ENCODE data around the gene OGFOD3.

The OGFOD3 gene

DNA sequence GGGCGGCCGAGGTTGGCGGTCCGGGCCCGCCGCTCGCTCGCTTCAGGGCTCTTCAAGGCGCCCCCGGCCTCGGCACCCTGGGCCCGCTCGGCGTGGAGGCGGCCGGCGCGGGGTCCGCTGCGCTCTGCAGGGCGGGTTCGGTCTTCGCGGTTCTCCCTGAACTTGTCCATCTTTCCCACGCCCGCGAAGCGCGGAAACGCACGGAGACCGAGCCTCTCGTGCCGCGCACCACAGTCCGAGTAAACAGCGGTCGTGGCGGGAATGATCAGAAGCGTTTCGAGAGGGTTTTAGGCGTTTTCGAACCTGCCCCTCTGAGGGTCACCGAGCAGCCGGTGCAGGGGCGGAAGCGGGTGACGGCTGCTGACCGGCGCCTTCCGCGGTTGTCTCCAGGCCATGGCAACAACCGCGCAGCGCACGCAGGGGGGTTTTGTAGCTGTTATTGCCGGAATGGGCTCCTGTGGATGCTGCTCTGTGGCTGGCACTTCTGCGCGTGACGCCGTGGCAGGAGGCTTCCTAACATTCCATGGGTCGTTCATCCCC, 40.6 kb upstream of the OGFOD3 start:
- Histone ChIP-seq H3K27ac (ENCODE audit: low read depth, low read length) (no peak overlapping the region), H3K9ac (ENCODE audit: low read length) (peak overlapping the region; percentile 82), H3K27me3 (ENCODE audit: low read length) (no peaks in the 10 kb centered on the region), H3K9me3 (ENCODE audit: insufficient read depth, low read length) (no peaks in the 10 kb centered on the region), H3K4me2 (ENCODE audit: low read depth, low read length, poor library complexity, severe bottlenecking) (peak overlapping the region; percentile 97), H4K20me1 (ENCODE audit: low read depth, low read length) (no peaks in the 10 kb centered on the region), H3K9me2 (replicated peaks; ENCODE audit: insufficient read depth, low read length) (no peaks in the 10 kb centered on the region), H3K36me3 (ENCODE audit: low read length) (no peaks in the 10 kb centered on the region; the same call in 1 of the 2 replicates), H3K79me2 (ENCODE audit: insufficient read depth, low read length) (peaks cover 9% of the 10 kb centered on the region; the same call in 1 of the 2 replicates), H3K4me3 (ENCODE audit: insufficient read depth, low read length, poor library complexity, severe bottlenecking) (peak overlapping the region; percentile 98), H2AFZ (ENCODE audit: low read depth, low read length, severe bottlenecking) (peak overlapping the region; percentile 50), H3F3A (ENCODE audit: insufficient read depth) (no peaks in the 10 kb centered on the region)
- TF ChIP-seq, protein P1, sequence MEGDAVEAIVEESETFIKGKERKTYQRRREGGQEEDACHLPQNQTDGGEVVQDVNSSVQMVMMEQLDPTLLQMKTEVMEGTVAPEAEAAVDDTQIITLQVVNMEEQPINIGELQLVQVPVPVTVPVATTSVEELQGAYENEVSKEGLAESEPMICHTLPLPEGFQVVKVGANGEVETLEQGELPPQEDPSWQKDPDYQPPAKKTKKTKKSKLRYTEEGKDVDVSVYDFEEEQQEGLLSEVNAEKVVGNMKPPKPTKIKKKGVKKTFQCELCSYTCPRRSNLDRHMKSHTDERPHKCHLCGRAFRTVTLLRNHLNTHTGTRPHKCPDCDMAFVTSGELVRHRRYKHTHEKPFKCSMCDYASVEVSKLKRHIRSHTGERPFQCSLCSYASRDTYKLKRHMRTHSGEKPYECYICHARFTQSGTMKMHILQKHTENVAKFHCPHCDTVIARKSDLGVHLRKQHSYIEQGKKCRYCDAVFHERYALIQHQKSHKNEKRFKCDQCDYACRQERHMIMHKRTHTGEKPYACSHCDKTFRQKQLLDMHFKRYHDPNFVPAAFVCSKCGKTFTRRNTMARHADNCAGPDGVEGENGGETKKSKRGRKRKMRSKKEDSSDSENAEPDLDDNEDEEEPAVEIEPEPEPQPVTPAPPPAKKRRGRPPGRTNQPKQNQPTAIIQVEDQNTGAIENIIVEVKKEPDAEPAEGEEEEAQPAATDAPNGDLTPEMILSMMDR (IDR thresholded peaks at IDR 0.05; ENCODE audit: insufficient read depth, low read length, poor library complexity, severe bottlenecking): no peak
- TF ChIP-seq EZH2phosphoT487 (conservative IDR thresholded peaks at IDR 0.05; ENCODE audit: low read length): no peak

DNA sequence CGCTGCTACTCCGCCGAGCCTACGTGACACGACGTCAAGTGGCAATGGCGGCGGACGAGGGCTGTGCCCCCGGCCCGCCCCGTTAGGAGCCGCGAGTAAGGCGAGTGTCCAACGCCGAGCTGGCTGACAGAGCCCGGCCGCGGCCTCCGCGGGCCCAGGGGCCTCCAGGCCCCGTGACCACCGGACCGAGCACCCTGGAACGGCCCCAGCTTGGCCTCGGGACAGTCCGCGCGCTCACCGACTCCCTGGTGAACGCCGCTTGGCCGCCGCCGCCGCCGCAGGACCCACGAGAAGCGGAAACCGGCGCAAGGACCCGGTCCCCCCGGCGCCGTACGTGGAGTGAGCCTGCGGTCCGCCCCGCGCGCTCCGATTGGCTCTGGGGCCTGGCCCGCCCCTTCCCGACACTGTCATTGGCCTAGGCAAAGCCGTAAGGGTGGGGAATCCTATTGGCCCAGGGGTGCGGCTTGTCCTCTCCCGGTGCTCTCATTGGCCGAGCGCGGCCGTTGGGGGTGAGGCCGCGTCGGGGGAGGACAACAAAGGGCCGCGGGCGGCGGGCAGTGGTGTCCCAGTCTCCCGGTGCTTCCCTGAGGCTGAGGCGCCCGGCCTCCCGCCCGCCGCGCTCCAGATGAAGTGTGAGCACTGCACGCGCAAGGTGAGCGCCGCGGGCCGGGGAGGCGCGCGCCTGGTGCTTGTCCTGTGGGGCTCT, 39.9 kb upstream of the OGFOD3 start, which contains the start of gene NARF:
Gene NARF, plus strand, starts transcription at position 563 of the 706 bp plus-strand sequence. Its CDS starts 63 bp downstream, at position 626.
- H3K79me2 ChIP-seq (ENCODE audit: insufficient read depth, low read length): peaks cover 9% of the 10 kb centered on the region; the same call in 1 of the 2 replicates
- no peaks in the 10 kb centered on the region for H3K27me3 ChIP-seq (ENCODE audit: low read length)
- H3K27ac ChIP-seq (ENCODE audit: low read depth, low read length): peak within 1 kb of the TSS; percentile 86
- H2AFZ ChIP-seq (ENCODE audit: low read depth, low read length, severe bottlenecking): peak within 1 kb of the TSS; percentile 50
- TF ChIP-seq, protein P1 (IDR thresholded peaks at IDR 0.05; ENCODE audit: insufficient read depth, low read length, poor library complexity, severe bottlenecking): no peak
- TF ChIP-seq EZH2phosphoT487 (conservative IDR thresholded peaks at IDR 0.05; ENCODE audit: low read length): no peak
- peak within 1 kb of the TSS; percentile 97 for H3K4me2 ChIP-seq (ENCODE audit: low read depth, low read length, poor library complexity, severe bottlenecking)
- H3F3A ChIP-seq (ENCODE audit: insufficient read depth): no peaks in the 10 kb centered on the region
- H4K20me1 ChIP-seq (ENCODE audit: low read depth, low read length): no peaks in the 10 kb centered on the region
- no peaks in the 10 kb centered on the region for H3K9me2 ChIP-seq (replicated peaks; ENCODE audit: insufficient read depth, low read length)
- no peaks in the 10 kb centered on the region for H3K36me3 ChIP-seq (ENCODE audit: low read length)
- H3K9ac ChIP-seq (ENCODE audit: low read length): peak within 1 kb of the TSS; percentile 82
- H3K4me3 ChIP-seq (ENCODE audit: insufficient read depth, low read length, poor library complexity, severe bottlenecking): peak within 1 kb of the TSS; percentile 98
- no peaks in the 10 kb centered on the region for H3K9me3 ChIP-seq (ENCODE audit: insufficient read depth, low read length)

DNA sequence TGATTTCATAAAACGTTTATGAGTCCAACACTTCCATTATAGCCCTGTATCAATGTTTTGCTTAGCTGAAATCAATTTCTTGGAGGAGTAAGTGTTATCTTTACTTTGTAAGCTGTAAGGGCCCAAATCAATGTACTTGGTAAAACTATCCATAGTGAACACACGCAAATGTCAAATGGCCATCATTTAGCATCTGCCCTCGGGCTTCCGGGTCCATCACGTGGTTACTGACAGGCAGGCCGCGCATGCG, 39.5 kb upstream of the OGFOD3 start:
- Histone ChIP-seq H3K9me3 (ENCODE audit: insufficient read depth, low read length) (no peaks in the 10 kb centered on the region), H3K36me3 (ENCODE audit: low read length) (no peaks in the 10 kb centered on the region), H3K27ac (ENCODE audit: low read depth, low read length) (peak overlapping the region; percentile 86), H3K4me2 (ENCODE audit: low read depth, low read length, poor library complexity, severe bottlenecking) (peak overlapping the region; percentile 78), H3K9me2 (replicated peaks; ENCODE audit: insufficient read depth, low read length) (no peaks in the 10 kb centered on the region), H3K4me3 (ENCODE audit: insufficient read depth, low read length, poor library complexity, severe bottlenecking) (peak overlapping the region; percentile 98), H3F3A (ENCODE audit: insufficient read depth) (no peaks in the 10 kb centered on the region), H3K79me2 (ENCODE audit: insufficient read depth, low read length) (peaks cover 9% of the 10 kb centered on the region; the same call in 1 of the 2 replicates), H2AFZ (ENCODE audit: low read depth, low read length, severe bottlenecking) (no peak overlapping the region), H4K20me1 (ENCODE audit: low read depth, low read length) (no peaks in the 10 kb centered on the region), H3K27me3 (ENCODE audit: low read length) (no peaks in the 10 kb centered on the region), H3K9ac (ENCODE audit: low read length) (peak overlapping the region; percentile 82)
- TF ChIP-seq, protein P1 (IDR thresholded peaks at IDR 0.05; ENCODE audit: insufficient read depth, low read length, poor library complexity, severe bottlenecking): no peak
- no peak for TF ChIP-seq EZH2phosphoT487 (conservative IDR thresholded peaks at IDR 0.05; ENCODE audit: low read length)

All from SU-DHL-6 (cell line).